Tibial nerve (tissue), 4 donors: ENCODE data around the gene TMSB4Y. TPM values are rescaled to one million over a fixed set of nuclear protein-coding genes. Genes with fewer than 3 reads are reported as not detected.

ENCODE experiments used
- DNase-seq, 2 donors: peaks; one replicate each; pipeline ENCODE4 v3.0.0-alpha.2; 2019; ENCODE audit warnings: low spot score in 2 of 2
- H3K27ac ChIP-seq, 4 donors: fragments of 200-600 bp; sonication (generic) in 3 of 4; one replicate each; pipeline ENCODE4 v1.5.1; 2017 to 2019; ENCODE audit warnings: mild to moderate bottlenecking in 1 of 4
- H3K27me3 ChIP-seq, 2 donors: fragments of 200-600 bp; sonication (generic) in 1 of 2; one replicate each; pipeline versions ENCODE4 v1.5.1 to v1.6.0; 2017 to 2019
- H3K36me3 ChIP-seq, 3 donors: fragments of 200-600 bp; sonication (generic); one replicate each; pipeline ENCODE4 v1.5.1; 2018 to 2019
- H3K4me1 ChIP-seq, 4 donors: fragments of 200-600 bp; sonication (generic) in 3 of 4; one replicate each; pipeline ENCODE4 v1.5.1; 2017 to 2019
- H3K4me3 ChIP-seq, 4 donors: fragments of 200-600 bp; sonication (generic) in 3 of 4; one replicate each; pipeline ENCODE4 v1.5.1; 2017 to 2019; ENCODE audit warnings: mild to moderate bottlenecking in 1 of 4, moderate library complexity in 1 of 4
- H3K9me3 ChIP-seq, 4 donors: fragments of 200-600 bp; sonication (generic) in 3 of 4; one replicate each; pipeline ENCODE4 v1.5.1; 2017 to 2019
- CTCF ChIP-seq, 5 experiments: fragments of 200-600 bp in 3 of 5; fragments of 450-650 bp in 2 of 5; sonication (generic) in 3 of 5; IDR thresholded peaks; one replicate each; pipeline ENCODE4 v1.5.1; 2016 to 2019; ENCODE audit warnings: antibody characterized with exemption in 5 of 5, mild to moderate bottlenecking in 3 of 5, moderate library complexity in 2 of 5
- EP300 ChIP-seq, 2 donors: sonication (generic); formaldehyde crosslinking; IDR thresholded peaks; one replicate each; pipeline ENCODE4 v1.6.1; 2017; ENCODE audit warnings: antibody characterized with exemption in 2 of 2, mild to moderate bottlenecking in 1 of 2
- POLR2A ChIP-seq, 2 donors: fragments of 450-650 bp; IDR thresholded peaks; one replicate each; pipeline ENCODE4 v1.6.1; 2017; ENCODE audit warnings: antibody characterized with exemption in 2 of 2, mild to moderate bottlenecking in 2 of 2, moderate library complexity in 2 of 2
- WGBS, 2 donors: methylation state at CpG; one replicate each; pipeline ENCODE4 v1.1.5; 2018; 5-methylcytosine and 5-hydroxymethylcytosine counted together
- total RNA-seq, 4 donors: library from RNA; depleted of rRNA; stranded (reverse); fragments of >200 nt; gene quantifications; one replicate each; pipeline ENCODE4 v1.1.0, GENCODE V29; 2016

Gene TMSB4Y
- total RNA-seq, 4 donors from 2014 or later: 3.1 to 3.3 TPM; not detected in 2

- Histone ChIP-seq H3K4me3 (peak overlapping the region in 2 of 4 donors; percentile 41 to 47), H3K9me3 (peaks cover 0 to 2% (median 0%) of the 10 kb centered on the region in 4 donors)
These were observed 47.8 kb downstream of the TMSB4Y start for GRCh38 chrY:13751289-13752071.

GRCh38 chrY:13754661-13755060 lies 51.0 kb downstream of the TMSB4Y start:
- H3K27me3 ChIP-seq: no peaks in the 10 kb centered on the region
- no peaks in the 10 kb centered on the region for H3K36me3 ChIP-seq
- no peaks in the 10 kb centered on the region for H3K9me3 ChIP-seq
- H3K4me1 ChIP-seq: peaks cover 0 to 5% (median 0%) of the 10 kb centered on the region in 4 donors
- WGBS, 2 donors: 90% methylated on average over 1 of the region's 1 CpG; no CpG with 5 or more reads in 1 of the 2 donors
- TF ChIP-seq EP300 (IDR thresholded peaks at IDR 0.05) (no peak), CTCF (IDR thresholded peaks at IDR 0.05) (no peak), POLR2A (IDR thresholded peaks at IDR 0.05) (no peak)
- H3K4me3 ChIP-seq: no peak overlapping the region
- DNase-seq: no peak
- H3K27ac ChIP-seq: no peak overlapping the region

More at GRCh38 chrY:13751289-13752071, 47.8 kb downstream of the TMSB4Y start:
- 5% methylated on average over 13 of the region's 60 CpGs; no CpG with 5 or more reads in 1 of the 2 donors for WGBS, 2 donors
- DNase-seq: no peak
- Histone ChIP-seq H3K36me3 (no peaks in the 10 kb centered on the region), H3K4me1 (peaks cover 0 to 5% (median 0%) of the 10 kb centered on the region in 4 donors), H3K27ac (no peak overlapping the region), H3K27me3 (no peaks in the 10 kb centered on the region)
- TF ChIP-seq EP300 (IDR thresholded peaks at IDR 0.05): no peak
- no peak for TF ChIP-seq CTCF (IDR thresholded peaks at IDR 0.05)
- no peak for TF ChIP-seq POLR2A (IDR thresholded peaks at IDR 0.05)

Other genes with a start within 250 kb of the TMSB4Y start
- 10 to 100 TPM in 2 of 4 donors, under 1 TPM in 1, not detected in 1; 0.60 to 53.0 (median 52.9) TPM for gene UTY, start 223.9 kb upstream of the TMSB4Y start, total RNA-seq